Muscle layer of colon (tissue), 2 donors: ENCODE data around the gene SNCAIP.
"Not testable (repeated sequence)": the region's sequence is repeated elsewhere in the genome, so short reads cannot be mapped to it uniquely, and the experiment has no call there.

Experiments
- H3K27ac ChIP-seq: one replicate; pipeline ENCODE4 v1.7.0; 2013; ENCODE audit warnings: low read depth, mild to moderate bottlenecking, low read length, moderate library complexity
- H3K27me3 ChIP-seq, 2 donors: one replicate each; pipeline ENCODE4 v1.7.0; 2013; ENCODE audit warnings: low read length in 2 of 2, mild to moderate bottlenecking in 2 of 2; ENCODE audit not compliant: insufficient read depth in 2 of 2, control insufficient read depth in 1 of 2
- H3K36me3 ChIP-seq: one replicate; pipeline ENCODE4 v1.7.0; 2013; ENCODE audit warnings: mild to moderate bottlenecking, low read length; ENCODE audit not compliant: insufficient read depth
- H3K4me1 ChIP-seq: one replicate; pipeline ENCODE4 v1.7.0; 2013; ENCODE audit warnings: mild to moderate bottlenecking, low read length; ENCODE audit not compliant: insufficient read depth
- H3K4me3 ChIP-seq, 2 donors: one replicate each; pipeline ENCODE4 v1.7.0; 2013; ENCODE audit warnings: low read length in 2 of 2, low read depth in 1 of 2, mild to moderate bottlenecking in 1 of 2, moderate library complexity in 1 of 2
- H3K9ac ChIP-seq: one replicate; pipeline ENCODE4 v1.7.0; 2013; ENCODE audit warnings: low read length
- H3K9me3 ChIP-seq: one replicate; pipeline ENCODE4 v1.7.0; 2013; ENCODE audit warnings: mild to moderate bottlenecking, low read length
- donor health status: abdominal sarcoma.
- donor health status: Adenocarcinoma of cecum.

The SNCAIP gene

GRCh38 chr5:122363623-122364022, 51.6 kb downstream of the SNCAIP start:
- no peaks in the 10 kb centered on the region for H3K36me3 ChIP-seq
- H3K27ac ChIP-seq: no peak overlapping the region
- H3K27me3 ChIP-seq: no peaks in the 10 kb centered on the region
- no peak overlapping the region for H3K9ac ChIP-seq
- H3K4me1 ChIP-seq: peaks cover 8% of the 10 kb centered on the region
- no peaks in the 10 kb centered on the region for H3K9me3 ChIP-seq
- H3K4me3 ChIP-seq: no peak overlapping the region

DNA sequence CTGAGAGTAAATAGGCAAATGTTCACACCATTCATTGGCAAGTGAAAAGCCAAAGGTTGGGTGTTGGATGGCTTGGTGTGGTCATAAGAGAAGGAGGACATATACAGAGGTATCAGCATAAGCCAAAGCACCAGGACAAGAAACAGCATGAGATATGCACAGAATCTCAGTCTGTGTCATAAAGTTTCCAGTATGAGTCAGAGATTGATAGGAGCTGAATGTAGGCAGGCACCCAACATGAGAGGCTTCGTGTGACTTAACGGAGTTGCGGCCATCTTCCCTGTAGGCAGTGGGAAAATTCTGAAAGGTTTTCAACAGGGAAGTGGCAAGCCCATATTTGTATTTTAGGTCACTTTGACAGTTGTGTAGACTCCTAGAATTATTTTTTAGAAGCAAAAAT, 54.5 kb downstream of the SNCAIP start:
- Histone ChIP-seq H3K9ac (no peak overlapping the region), H3K4me1 (peaks cover 19% of the 10 kb centered on the region), H3K4me3 (no peak overlapping the region), H3K9me3 (no peaks in the 10 kb centered on the region), H3K36me3 (no peaks in the 10 kb centered on the region), H3K27ac (no peak overlapping the region), H3K27me3 (no peaks in the 10 kb centered on the region)

DNA sequence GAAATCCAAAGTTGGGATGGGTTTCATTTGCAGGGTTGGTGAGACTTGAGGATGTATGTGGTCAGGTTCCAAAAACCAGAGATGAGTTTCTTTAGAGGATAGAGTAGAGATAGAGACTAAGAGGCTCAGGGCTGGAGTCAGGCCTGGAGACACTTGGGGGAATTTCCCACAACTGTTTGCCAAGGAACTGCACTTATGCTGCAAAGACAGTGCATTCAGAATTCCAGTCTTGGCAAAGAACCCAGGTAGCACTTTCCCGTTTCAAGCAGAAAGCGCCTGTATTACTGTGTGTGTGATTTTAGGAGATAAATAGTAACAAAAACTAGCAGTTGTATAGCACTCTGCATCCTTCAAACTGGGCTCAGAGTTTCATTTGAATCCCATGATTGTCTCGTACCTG, 55.4 kb downstream of the SNCAIP start:
- Histone ChIP-seq H3K4me1 (peaks cover 25% of the 10 kb centered on the region), H3K27ac (no peak overlapping the region), H3K36me3 (no peaks in the 10 kb centered on the region), H3K4me3 (no peak overlapping the region), H3K9me3 (no peaks in the 10 kb centered on the region), H3K27me3 (no peaks in the 10 kb centered on the region), H3K9ac (no peak overlapping the region)

GRCh38 chr5:122368510-122369251, 56.6 kb downstream of the SNCAIP start:
- peaks cover 34% of the 10 kb centered on the region for H3K4me1 ChIP-seq

GRCh38 chr5:122369253-122369815, 57.3 kb downstream of the SNCAIP start:
- Histone ChIP-seq H3K27ac (no peak overlapping the region), H3K4me1 (peaks cover 36% of the 10 kb centered on the region), H3K9ac (no peak overlapping the region)

More at GRCh38 chr5:122368510-122369251, 56.6 kb downstream of the SNCAIP start:
- Histone ChIP-seq H3K36me3 (no peaks in the 10 kb centered on the region), H3K9me3 (no peaks in the 10 kb centered on the region), H3K27ac (no peak overlapping the region), H3K27me3 (no peaks in the 10 kb centered on the region), H3K9ac (no peak overlapping the region), H3K4me3 (no peak overlapping the region)

DNA sequence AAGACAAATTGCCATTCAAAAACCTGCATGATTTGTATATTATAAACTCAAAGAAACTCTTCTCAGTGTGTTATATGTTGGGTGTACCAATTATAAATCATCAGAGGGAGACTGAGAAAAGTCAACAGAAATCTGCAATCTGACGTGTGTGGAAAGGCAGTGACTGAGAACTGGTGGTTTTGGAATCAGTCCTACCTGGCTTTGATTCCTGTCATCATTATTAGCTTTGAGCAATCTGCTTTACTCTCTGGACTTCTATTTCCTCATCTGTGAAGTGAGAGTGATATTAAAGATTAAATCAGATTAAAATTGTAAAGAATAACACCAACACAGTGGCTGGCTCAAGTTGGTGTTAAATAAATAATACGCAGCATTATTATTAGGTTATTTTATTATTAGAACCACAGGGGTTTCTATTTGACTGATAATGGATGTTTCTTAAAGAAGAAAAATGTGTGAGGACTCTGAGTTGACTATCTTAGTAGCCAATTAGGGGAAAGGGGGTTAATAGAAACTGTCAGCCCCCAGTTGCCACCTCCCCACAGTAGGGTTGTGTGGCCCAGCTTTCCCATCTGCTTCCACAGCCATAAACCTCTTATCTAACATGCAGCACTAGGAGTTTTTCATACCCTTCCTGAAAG, 59.6 kb downstream of the SNCAIP start:
- peaks cover 36% of the 10 kb centered on the region for H3K4me1 ChIP-seq
- no peak overlapping the region for H3K9ac ChIP-seq
- H3K4me3 ChIP-seq: no peak overlapping the region
- no peak overlapping the region for H3K27ac ChIP-seq
- H3K9me3 ChIP-seq: no peaks in the 10 kb centered on the region
- no peaks in the 10 kb centered on the region for H3K36me3 ChIP-seq
- no peaks in the 10 kb centered on the region for H3K27me3 ChIP-seq

More at GRCh38 chr5:122369253-122369815, 57.3 kb downstream of the SNCAIP start:
- Histone ChIP-seq H3K9me3 (no peaks in the 10 kb centered on the region), H3K27me3 (no peaks in the 10 kb centered on the region), H3K36me3 (no peaks in the 10 kb centered on the region), H3K4me3 (no peak overlapping the region)

GRCh38 chr5:122374110-122374509, 62.1 kb downstream of the SNCAIP start:
- Histone ChIP-seq H3K27ac (no peak overlapping the region), H3K4me1 (peaks cover 23% of the 10 kb centered on the region), H3K4me3 (no peak overlapping the region), H3K36me3 (no peaks in the 10 kb centered on the region), H3K9ac (no peak overlapping the region), H3K9me3 (no peaks in the 10 kb centered on the region), H3K27me3 (no peaks in the 10 kb centered on the region)

GRCh38 chr5:122375801-122376200, 63.8 kb downstream of the SNCAIP start:
- no peaks in the 10 kb centered on the region for H3K27me3 ChIP-seq
- peaks cover 16% of the 10 kb centered on the region for H3K4me1 ChIP-seq
- no peak overlapping the region for H3K4me3 ChIP-seq
- no peak overlapping the region for H3K27ac ChIP-seq
- H3K36me3 ChIP-seq: no peaks in the 10 kb centered on the region
- no peak overlapping the region for H3K9ac ChIP-seq
- H3K9me3 ChIP-seq: no peaks in the 10 kb centered on the region

GRCh38 chr5:122376250-122376649, 64.2 kb downstream of the SNCAIP start:
- Histone ChIP-seq H3K36me3 (no peaks in the 10 kb centered on the region), H3K27ac (no peak overlapping the region), H3K9me3 (no peaks in the 10 kb centered on the region), H3K9ac (no peak overlapping the region), H3K4me1 (peaks cover 16% of the 10 kb centered on the region), H3K4me3 (no peak overlapping the region), H3K27me3 (no peaks in the 10 kb centered on the region)

DNA sequence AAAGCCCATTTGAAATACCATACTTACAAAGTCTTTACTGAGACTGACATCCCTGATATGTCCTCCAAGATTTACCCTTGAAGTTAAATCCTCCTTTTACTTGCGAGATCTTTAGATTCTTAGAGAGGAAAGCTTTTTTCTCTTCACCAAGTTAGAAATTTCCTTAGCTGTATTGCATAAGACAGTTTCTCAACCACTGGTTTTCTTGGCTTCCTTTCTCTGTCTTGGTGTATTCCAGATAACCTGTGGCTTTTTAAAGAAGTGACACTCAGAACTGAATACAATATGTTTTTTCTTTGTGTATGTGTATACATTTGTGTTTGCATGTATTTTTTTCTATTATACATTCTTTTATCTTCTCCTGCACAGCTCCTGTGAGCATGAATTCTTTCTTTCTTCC, 65.0 kb downstream of the SNCAIP start:
- H3K36me3 ChIP-seq: no peaks in the 10 kb centered on the region

DNA sequence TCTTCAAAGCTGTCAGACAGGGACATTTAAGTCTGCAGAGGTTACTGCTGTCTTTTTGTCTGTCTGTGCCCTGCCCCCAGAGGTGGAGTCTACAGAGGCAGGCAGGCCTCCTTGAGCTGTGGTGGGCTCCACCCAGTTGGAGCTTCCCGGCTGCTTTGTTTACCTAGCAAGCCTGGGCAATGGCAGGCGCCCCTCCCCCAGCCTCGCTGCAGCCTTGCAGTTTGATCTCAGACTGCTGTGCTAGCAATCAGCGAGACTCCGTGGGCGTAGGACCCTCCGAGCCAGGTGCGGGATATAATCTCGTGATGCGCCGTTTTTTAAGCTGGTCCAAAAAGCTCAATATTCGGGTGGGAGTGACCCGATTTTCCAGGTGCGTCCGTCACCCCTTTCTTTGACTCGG, 70.9 kb downstream of the SNCAIP start:
- H3K9me3 ChIP-seq, H3K9ac ChIP-seq, H3K27me3 ChIP-seq, H3K27ac ChIP-seq, H3K4me3 ChIP-seq, H3K36me3 ChIP-seq: not testable (repeated sequence)
- H3K4me1 ChIP-seq: peaks cover 34% of the 10 kb centered on the region

More for the DNA sequence above, 65.0 kb downstream of the SNCAIP start:
- H3K9ac ChIP-seq: no peak overlapping the region
- no peaks in the 10 kb centered on the region for H3K27me3 ChIP-seq
- no peak overlapping the region for H3K4me3 ChIP-seq
- H3K27ac ChIP-seq: no peak overlapping the region
- no peaks in the 10 kb centered on the region for H3K9me3 ChIP-seq
- H3K4me1 ChIP-seq: peaks cover 15% of the 10 kb centered on the region
